DOHH2 (cell line): Measurements from ENCODE around the gene P3H4.
"Not testable (repeated sequence)": the region's sequence is repeated elsewhere in the genome, so short reads cannot be mapped to it uniquely, and the experiment has no call there.

ENCODE experiments used
- H3F3A ChIP-seq: fragments of 200-600 bp; sonication (generic), shearing (Covaris generic); 2 replicates; pipeline ENCODE4 v1.6.0; 2016; ENCODE audit warnings: antibody characterized with exemption, mild to moderate bottlenecking; ENCODE audit not compliant: control insufficient read depth, insufficient read depth
- H3K27ac ChIP-seq: fragments of 200-600 bp; sonication (generic); 2 replicates; pipeline ENCODE4 v1.5.1; 2014; ENCODE audit warnings: low read depth, mild to moderate bottlenecking, low read length, moderate library complexity
- H3K27me3 ChIP-seq: fragments of 200-600 bp; sonication (generic); 2 replicates; pipeline ENCODE4 v1.6.1; 2014; ENCODE audit warnings: mild to moderate bottlenecking, low read length, mixed read lengths; ENCODE audit not compliant: control insufficient read depth
- H3K36me3 ChIP-seq: fragments of 200-600 bp; sonication (generic); 2 replicates; pipeline ENCODE4 v1.6.1; 2014; ENCODE audit warnings: mild to moderate bottlenecking, low read length, moderate library complexity, mixed read lengths; ENCODE audit not compliant: control insufficient read depth
- H3K4me1 ChIP-seq: fragments of 200-600 bp; sonication (generic); 2 replicates; pipeline ENCODE4 v1.6.1; 2014; ENCODE audit warnings: mild to moderate bottlenecking, low read length, mixed read lengths; ENCODE audit not compliant: control insufficient read depth
- H3K4me2 ChIP-seq: fragments of 200-600 bp; sonication (generic); 2 replicates; pipeline ENCODE4 v1.6.0; 2014; ENCODE audit warnings: mild to moderate bottlenecking, low read length, moderate library complexity
- H3K4me3 ChIP-seq: fragments of 200-600 bp; sonication (generic); 2 replicates; pipeline ENCODE4 v1.5.1; 2014; ENCODE audit warnings: mild to moderate bottlenecking, low read length, mixed read lengths
- H3K79me2 ChIP-seq: fragments of 200-600 bp; sonication (generic); 2 replicates; pipeline ENCODE4 v1.6.1; 2014; ENCODE audit warnings: mild to moderate bottlenecking, low read length, mixed read lengths; ENCODE audit not compliant: control insufficient read depth
- H3K9me2 ChIP-seq: fragments of 200-600 bp; sonication (generic); replicated peaks from 2 replicates; pipeline ENCODE4 v1.6.1; 2014; ENCODE audit warnings: mild to moderate bottlenecking, low read length, mixed read lengths; ENCODE audit not compliant: control insufficient read depth
- H3K9me3 ChIP-seq: fragments of 200-600 bp; sonication (generic); 2 replicates; pipeline ENCODE4 v1.6.1; 2014; ENCODE audit warnings: antibody characterized with exemption, low read length, mixed read lengths; ENCODE audit not compliant: control insufficient read depth, insufficient read depth
- H4K20me1 ChIP-seq: fragments of 200-600 bp; sonication (generic); 2 replicates; pipeline ENCODE4 v1.6.0; 2014; ENCODE audit warnings: low read depth, mild to moderate bottlenecking, antibody characterized with exemption, low read length, moderate library complexity; ENCODE audit not compliant: control insufficient read depth, insufficient read depth
- EZH2phosphoT487 ChIP-seq: fragments of 200-600 bp; sonication (generic); IDR thresholded peaks from 2 replicates; pipeline ENCODE4 v1.6.1; 2017; ENCODE audit warnings: borderline replicate concordance, mild to moderate bottlenecking, antibody characterized with exemption, low read length, moderate library complexity, mixed read lengths
- TF ChIP-seq, protein P1 (sequence below): fragments of 200-600 bp; sonication (generic); IDR thresholded peaks from one replicate; pipeline ENCODE4 v1.5.1; 2014; ENCODE audit warnings: antibody characterized with exemption, mild to moderate bottlenecking, low read depth, low read length; ENCODE audit not compliant: poor library complexity, severe bottlenecking

The P3H4 gene

GRCh38 chr17:41777574-41778188 lies 34.1 kb downstream of the P3H4 start:
- H3K9me3 ChIP-seq: no peaks in the 10 kb centered on the region
- H3K36me3 ChIP-seq: no peaks in the 10 kb centered on the region
- H3K4me1 ChIP-seq: no peaks in the 10 kb centered on the region
- no peaks in the 10 kb centered on the region for H3K9me2 ChIP-seq
- H3K4me3 ChIP-seq: no peak overlapping the region
- no peaks in the 10 kb centered on the region for H3F3A ChIP-seq
- no peak overlapping the region for H3K27ac ChIP-seq
- no peaks in the 10 kb centered on the region for H4K20me1 ChIP-seq
- H3K79me2 ChIP-seq: no peaks in the 10 kb centered on the region
- TF ChIP-seq EZH2phosphoT487: no peak
- TF ChIP-seq, protein P1, sequence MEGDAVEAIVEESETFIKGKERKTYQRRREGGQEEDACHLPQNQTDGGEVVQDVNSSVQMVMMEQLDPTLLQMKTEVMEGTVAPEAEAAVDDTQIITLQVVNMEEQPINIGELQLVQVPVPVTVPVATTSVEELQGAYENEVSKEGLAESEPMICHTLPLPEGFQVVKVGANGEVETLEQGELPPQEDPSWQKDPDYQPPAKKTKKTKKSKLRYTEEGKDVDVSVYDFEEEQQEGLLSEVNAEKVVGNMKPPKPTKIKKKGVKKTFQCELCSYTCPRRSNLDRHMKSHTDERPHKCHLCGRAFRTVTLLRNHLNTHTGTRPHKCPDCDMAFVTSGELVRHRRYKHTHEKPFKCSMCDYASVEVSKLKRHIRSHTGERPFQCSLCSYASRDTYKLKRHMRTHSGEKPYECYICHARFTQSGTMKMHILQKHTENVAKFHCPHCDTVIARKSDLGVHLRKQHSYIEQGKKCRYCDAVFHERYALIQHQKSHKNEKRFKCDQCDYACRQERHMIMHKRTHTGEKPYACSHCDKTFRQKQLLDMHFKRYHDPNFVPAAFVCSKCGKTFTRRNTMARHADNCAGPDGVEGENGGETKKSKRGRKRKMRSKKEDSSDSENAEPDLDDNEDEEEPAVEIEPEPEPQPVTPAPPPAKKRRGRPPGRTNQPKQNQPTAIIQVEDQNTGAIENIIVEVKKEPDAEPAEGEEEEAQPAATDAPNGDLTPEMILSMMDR: no peak
- H3K4me2 ChIP-seq: no peak overlapping the region
- peaks cover 18% of the 10 kb centered on the region for H3K27me3 ChIP-seq

GRCh38 chr17:41777157-41777573 lies 34.6 kb downstream of the P3H4 start:
- Histone ChIP-seq H3K4me1 (peaks cover 3% of the 10 kb centered on the region), H3K27ac (no peak overlapping the region), H3K27me3 (peaks cover 13% of the 10 kb centered on the region), H3K4me3 (no peak overlapping the region), H4K20me1 (no peaks in the 10 kb centered on the region), H3K79me2 (no peaks in the 10 kb centered on the region), H3K9me2 (no peaks in the 10 kb centered on the region), H3F3A (no peaks in the 10 kb centered on the region), H3K4me2 (no peak overlapping the region), H3K36me3 (no peaks in the 10 kb centered on the region), H3K9me3 (no peaks in the 10 kb centered on the region)
- TF ChIP-seq EZH2phosphoT487: no peak
- TF ChIP-seq, protein P1: no peak

DNA sequence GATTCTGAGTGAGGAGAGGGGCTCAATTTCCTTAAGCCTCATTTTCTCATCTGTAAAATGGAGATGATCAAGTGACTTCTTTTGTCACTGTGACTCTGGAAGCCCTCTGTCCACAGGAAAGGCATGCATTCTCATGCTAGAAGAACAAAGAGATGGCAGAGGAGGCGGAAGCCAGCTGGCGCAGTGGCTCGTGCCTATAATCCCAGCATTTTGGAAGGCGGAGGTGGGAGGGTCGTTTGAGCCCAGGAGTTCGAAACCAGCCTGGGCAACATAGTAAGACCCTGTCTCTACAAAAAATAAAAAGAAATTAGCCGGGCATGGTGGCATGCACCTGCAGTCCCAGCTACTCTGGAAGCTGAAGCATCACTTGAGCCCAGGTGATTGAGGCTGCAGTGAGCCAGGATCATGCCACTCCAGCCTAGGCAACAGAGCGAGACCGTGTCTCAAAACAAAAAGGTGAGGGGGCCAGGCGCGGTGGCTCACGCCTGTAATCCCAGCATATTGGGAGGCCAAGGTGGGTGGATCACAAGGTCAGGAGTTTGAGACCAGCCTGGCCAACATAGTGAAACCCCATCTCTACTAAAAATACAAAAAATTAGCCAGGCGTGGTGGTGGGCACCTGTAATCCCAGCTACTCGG lies 35.4 kb downstream of the P3H4 start:
- not testable (repeated sequence) for H4K20me1 ChIP-seq, H3K79me2 ChIP-seq, H3K27ac ChIP-seq, H3K27me3 ChIP-seq, H3F3A ChIP-seq, H3K9me2 ChIP-seq, H3K4me2 ChIP-seq, H3K9me3 ChIP-seq, H3K4me3 ChIP-seq, H3K36me3 ChIP-seq
- H3K4me1 ChIP-seq: peaks cover 11% of the 10 kb centered on the region

GRCh38 chr17:41775394-41776226 lies 36.1 kb downstream of the P3H4 start:
- Histone ChIP-seq H3K79me2 (no peaks in the 10 kb centered on the region), H3K36me3 (no peaks in the 10 kb centered on the region), H3K9me3 (no peaks in the 10 kb centered on the region), H3K4me1 (peaks cover 13% of the 10 kb centered on the region), H3F3A (no peaks in the 10 kb centered on the region), H4K20me1 (no peaks in the 10 kb centered on the region), H3K4me2 (no peak overlapping the region), H3K27ac (no peak overlapping the region), H3K4me3 (no peak overlapping the region), H3K27me3 (peaks cover 10% of the 10 kb centered on the region), H3K9me2 (no peaks in the 10 kb centered on the region)
- TF ChIP-seq, protein P1: no peak
- TF ChIP-seq EZH2phosphoT487: no peak
